Activated CD4-positive, alpha-beta T cell treated with anti-CD3 and anti-CD28 coated beads, Interleukin-2, Interleukin-4, amounts not matched to agents 100 ng/mL and 50 ng/mL, durations not matched to agents 16 hours and 8 hours (primary cell): ENCODE data around the gene CAMKMT.

Source experiments
- DNase-seq: peaks from one replicate; pipeline ENCODE4 v3.0.0-alpha.2; 2020; ENCODE audit warnings: low spot score

Gene CAMKMT

DNA sequence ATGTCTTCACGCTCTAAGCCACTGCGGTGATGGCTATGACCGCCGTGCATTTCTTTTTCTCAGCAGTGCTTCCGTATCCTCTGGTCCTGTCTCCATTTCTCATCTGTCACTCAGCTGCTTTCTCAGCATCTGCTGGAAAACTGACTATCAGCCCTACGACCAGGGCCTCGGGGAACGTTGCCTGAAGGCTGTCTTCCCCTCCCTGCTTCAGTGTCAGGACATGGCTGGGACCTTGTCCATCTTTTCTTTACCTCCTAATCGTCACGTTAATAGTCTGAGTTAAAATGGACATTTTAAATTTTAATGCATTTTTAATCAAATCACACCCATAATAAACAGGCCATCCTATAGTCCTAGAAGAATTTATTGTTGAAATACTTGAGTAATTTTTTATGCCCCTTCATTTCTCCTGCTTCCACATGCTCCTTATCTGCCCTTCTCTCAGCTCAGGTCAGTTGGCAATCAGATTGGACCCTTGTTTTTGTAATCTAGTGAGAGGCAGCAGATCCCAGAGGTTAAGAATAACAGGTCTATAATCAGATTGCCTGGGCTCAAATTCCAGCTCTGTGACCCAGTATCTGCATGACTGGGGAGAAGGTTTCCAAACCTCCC lies 329.5 kb downstream of the CAMKMT start:
- no peak for DNase-seq

GRCh38 chr2:44692821-44693220 lies 331.1 kb downstream of the CAMKMT start:
- no peak for DNase-seq

DNA sequence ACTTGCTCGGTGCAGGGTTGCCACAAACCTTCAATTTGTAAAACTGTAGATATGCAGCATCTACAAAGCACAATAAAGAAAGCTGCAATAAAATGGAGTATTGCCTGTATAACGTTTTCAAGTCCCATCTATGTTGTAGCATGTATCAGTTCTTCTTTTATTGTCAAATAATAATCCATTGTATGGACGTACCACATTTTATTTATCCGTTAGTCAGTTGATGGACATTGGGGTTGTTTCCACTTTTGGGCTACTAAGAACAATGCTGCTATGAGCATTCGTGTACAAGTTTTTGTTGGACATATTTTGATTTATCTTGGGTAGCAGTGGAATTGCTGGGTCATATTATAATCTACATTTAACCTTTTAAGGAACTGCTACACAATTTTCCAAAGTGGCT lies 339.1 kb downstream of the CAMKMT start:
- DNase-seq: no peak

- no peak for DNase-seq
Measured at GRCh38 chr2:44705356-44705755, 343.6 kb downstream of the CAMKMT start.

DNA sequence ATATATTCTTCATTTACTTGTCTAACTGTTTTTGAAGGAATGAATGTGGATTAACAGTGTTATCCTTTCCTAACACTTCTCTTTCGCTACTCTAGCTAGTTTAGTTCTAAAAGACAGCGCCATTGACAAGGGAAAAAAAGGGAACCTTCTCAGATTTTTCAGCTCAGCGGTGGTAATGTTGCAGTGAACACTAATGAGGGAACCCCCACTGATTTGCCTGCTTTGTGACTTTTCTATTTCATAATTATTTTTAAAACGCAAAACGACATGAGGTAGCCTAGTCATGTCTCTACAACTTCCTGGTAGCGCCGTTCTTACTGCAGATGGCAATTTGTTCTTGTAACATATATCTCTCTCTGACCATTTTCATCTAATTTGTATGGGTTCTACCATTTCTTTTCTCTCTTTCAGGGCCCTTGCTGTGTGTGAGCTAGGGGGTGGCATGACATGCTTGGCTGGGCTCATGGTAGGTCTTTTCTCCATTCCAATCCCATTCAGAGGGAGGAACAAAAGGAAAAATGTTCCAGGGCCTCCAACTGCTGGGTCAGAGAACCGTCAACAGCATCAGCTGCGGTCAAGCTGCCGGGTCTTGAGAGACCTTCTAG lies 344.2 kb downstream of the CAMKMT start:
- no peak for DNase-seq

DNA sequence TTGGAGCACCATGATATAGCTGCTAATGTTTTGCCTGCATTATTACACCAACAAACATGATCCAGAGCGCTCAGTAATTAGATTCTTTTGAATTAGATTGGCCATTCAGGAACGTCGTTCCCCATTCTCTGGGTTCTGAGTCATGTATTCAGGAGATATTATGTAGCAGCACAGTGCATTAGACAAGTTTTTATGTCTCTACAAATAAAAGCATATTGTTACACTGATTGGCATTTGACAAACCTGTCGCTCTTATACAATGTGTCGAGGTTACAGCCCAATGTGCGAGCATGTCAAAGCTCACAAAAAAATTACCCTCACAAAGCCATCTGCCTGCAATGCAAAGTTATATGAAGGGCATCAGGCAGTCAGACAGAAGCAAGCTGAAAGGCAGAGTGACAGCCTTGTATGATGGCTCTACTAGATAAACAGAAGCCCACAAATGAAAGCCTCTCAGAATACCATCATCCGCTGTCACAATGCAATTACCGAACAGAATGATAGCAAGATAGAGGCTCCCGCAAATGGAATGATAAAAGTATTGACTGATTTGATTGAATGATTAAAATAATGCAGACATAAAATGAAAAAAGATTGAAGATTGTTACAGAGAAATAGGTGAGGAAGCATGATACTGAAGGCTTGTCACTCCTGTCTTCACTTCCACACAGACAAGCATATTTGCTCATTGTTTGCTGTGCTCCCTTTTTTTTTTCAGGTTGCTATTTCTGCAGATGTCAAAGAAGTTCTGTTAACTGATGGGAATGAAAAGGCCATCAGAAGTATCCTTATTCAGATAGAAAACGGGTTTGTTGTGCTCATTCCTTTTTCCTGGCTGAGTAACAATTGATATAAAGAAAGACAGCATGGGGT lies 345.2 kb downstream of the CAMKMT start:
- no peak for DNase-seq

- no peak for DNase-seq
Measured at GRCh38 chr2:44707945-44708660, 346.4 kb downstream of the CAMKMT start.

DNA sequence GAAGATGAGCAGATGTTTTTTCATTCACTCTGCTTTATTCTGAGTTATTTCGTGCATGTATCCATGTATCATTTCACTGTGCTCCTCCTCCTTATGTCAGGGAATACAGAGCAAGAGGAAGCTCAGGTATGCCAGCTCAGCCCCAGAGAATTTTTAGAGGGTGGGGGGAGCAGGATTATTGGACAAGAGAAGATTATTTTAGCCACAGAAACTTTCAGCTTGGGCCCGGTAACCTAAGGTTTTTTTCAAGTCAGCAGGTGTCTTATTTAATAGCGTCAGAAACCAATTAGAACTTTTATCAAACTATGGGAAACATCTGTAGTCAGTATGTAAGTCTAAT lies 346.9 kb downstream of the CAMKMT start:
- no peak for DNase-seq

DNA sequence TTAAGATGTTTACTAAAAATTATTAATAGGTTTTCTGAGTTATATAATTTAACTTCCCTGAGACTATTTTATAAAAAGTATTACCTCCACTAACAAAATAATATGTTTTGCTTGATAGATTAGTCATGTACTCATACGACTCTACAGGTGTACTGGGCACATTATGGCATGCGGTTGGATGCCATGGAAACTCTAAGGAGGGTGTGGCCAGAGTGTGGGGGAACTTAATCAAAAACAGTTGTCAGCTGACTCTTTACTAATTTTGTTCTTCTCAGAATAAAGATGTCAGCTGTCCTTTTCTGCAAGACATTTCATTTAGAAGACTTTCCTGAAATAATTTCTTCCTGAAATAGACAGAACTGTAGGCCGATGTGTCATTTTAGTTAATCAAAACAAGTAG lies 351.4 kb downstream of the CAMKMT start:
- DNase-seq: no peak

DNA sequence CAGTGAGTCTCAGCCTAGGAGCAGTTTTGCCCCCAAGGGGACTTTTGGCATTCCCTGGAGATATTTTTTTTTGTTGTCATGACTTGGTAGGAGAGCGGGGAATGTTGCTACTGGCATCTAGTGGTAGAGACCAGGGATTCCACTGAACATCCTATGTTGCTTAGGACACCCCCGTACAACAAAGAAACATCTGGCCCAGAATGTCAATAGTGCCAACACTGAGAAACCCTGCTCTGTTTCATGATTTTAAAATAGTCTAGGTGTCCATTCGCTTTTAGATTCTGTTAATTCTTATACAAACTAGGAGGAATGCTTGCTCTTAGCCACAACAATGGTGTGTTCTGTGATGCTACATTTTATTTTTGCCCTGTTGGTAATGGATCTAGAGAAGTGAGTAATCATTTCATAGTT lies 353.9 kb downstream of the CAMKMT start:
- DNase-seq: no peak

- no peak for DNase-seq
Measured at GRCh38 chr2:44716131-44716530, 354.4 kb downstream of the CAMKMT start.

- no peak for DNase-seq
Measured at GRCh38 chr2:44718431-44718830, 356.7 kb downstream of the CAMKMT start.

- DNase-seq: no peak
Measured at GRCh38 chr2:44719562-44719961, 357.8 kb downstream of the CAMKMT start.

GRCh38 chr2:44722026-44722625 lies 360.4 kb downstream of the CAMKMT start:
- no peak for DNase-seq

DNA sequence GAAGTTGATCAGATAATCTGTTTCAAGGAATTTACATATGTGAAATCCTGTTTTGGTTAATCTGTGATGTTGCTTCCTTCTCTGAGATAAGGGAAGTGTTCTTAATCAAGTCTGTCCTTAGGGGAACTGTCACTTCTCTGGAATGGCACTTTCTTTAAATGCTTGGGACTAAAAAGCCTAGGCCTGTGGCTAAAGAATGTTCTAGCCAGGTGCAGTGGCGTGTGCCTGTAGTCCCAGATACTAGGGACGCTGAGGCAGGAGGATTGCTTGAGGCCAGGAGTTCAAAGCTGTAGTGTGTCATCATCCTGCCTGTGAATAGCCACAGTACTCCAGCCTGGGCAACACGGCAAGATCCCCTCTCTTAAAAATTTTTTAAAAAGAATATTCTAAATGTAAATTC lies 362.2 kb downstream of the CAMKMT start:
- DNase-seq: no peak

DNA sequence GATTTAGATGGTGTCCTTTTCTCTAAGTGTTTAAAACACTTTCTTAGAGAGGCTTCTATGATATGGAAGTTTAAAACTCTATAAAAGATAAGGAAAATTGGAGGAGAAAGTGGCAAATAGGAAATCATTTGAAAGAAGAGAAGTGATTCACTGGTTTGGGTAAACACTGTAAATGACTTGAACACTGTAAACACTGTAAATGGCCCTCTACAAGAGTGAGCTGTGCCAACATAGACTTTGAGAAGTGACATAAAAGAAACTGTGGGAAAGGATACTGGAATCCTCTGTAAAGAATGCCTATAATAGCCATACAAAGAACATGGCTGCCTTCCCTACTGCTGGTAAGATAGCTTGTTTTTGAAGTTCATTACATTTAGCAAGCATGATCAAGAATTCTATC lies 368.8 kb downstream of the CAMKMT start:
- no peak for DNase-seq

DNA sequence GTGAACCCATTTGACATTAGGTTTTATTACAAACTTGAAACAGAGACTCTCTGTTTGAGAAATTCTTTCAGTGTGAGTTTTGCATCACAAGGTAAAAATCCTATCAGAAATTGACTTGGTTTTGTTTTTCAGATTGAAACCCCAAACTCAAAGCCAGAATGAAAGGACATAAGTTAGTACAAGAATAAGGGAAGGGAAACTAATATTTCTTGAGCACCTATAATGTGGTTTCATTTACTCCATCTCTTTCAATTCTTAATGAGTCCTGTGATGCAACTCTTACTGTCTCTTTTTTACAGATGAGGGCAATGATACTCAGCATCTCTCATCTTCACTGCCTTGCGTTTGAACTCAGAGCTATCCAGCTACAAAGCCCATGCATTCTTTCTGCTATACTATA lies 369.8 kb downstream of the CAMKMT start:
- peak; percentile 14 for DNase-seq

GRCh38 chr2:44736270-44736942 lies 374.7 kb downstream of the CAMKMT start:
- no peak for DNase-seq

DNA sequence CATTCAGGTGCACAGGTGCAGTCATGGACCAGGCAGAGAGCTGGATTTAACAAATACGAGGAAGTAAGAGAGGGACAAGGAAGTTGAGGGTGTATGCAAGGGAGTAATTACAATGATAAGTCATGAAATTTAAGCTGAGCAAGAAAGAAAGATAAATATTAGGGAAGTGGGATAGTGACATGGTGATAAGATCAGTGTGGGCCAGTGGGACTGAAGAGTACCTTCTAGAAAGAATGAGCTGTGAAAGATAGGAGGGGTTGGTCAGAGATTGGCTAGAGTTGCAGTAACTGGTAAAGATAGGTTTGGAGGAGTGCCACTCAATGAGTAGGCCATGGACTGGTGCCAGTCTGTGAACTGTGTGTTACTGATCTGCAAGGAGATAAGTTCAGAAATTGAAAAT lies 378.9 kb downstream of the CAMKMT start:
- no peak for DNase-seq

GRCh38 chr2:44741507-44741906 lies 379.8 kb downstream of the CAMKMT start:
- DNase-seq: no peak

DNA sequence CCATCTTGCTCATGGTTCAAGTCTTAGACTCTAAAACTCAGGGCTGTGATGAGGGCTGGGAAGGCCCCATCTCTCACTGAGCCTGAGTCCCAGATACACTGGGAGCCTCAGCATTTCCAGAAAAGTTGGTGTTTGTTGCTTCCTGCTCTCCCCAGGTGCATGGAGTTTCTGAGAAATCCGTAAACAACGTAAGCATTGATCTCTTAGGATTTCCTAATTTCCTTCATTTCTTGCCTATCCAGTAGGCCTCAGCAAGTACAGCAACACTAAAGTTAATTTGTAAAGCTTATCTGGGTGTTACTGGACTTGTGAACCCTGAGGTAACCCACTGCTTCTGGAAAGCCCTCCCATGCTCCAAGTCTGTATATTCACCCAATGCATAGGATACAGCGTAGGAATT lies 380.3 kb downstream of the CAMKMT start:
- DNase-seq: no peak

- DNase-seq: no peak
Measured at GRCh38 chr2:44743473-44743872, 381.7 kb downstream of the CAMKMT start.
